Skeletal muscle tissue (tissue), 4 donors: Measurements from ENCODE around the gene SMC6. TPM values are rescaled to one million over a fixed set of nuclear protein-coding genes. Genes with fewer than 3 reads are reported as not detected.

Experiments used
- H3K27ac ChIP-seq: one replicate; pipeline ENCODE4 v1.7.0; 2013; ENCODE audit warnings: mild to moderate bottlenecking, low read depth, low read length, inconsistent platforms
- H3K27me3 ChIP-seq, 3 donors: one replicate each; pipeline ENCODE4 v1.7.0; 2013; ENCODE audit warnings: low read length in 3 of 3; ENCODE audit not compliant: control insufficient read depth in 3 of 3, insufficient read depth in 3 of 3
- H3K36me3 ChIP-seq, 3 donors: one replicate each; pipeline ENCODE4 v1.7.0; 2013; ENCODE audit warnings: low read length in 3 of 3; ENCODE audit not compliant: control insufficient read depth in 3 of 3, insufficient read depth in 3 of 3
- H3K4me1 ChIP-seq, 3 donors: one replicate each; pipeline ENCODE4 v1.7.0; 2013; ENCODE audit warnings: low read length in 3 of 3, mild to moderate bottlenecking in 3 of 3; ENCODE audit not compliant: control insufficient read depth in 3 of 3, insufficient read depth in 3 of 3
- H3K4me3 ChIP-seq, 3 donors: one replicate each; pipeline ENCODE4 v1.7.0; 2013; ENCODE audit warnings: low read length in 3 of 3
- H3K9ac ChIP-seq, 3 donors: one replicate each; pipeline ENCODE4 v1.7.0; 2013; ENCODE audit warnings: low read length in 3 of 3, mild to moderate bottlenecking in 3 of 3, moderate library complexity in 2 of 3, low read depth in 1 of 3
- H3K9me3 ChIP-seq, 3 donors: one replicate each; pipeline ENCODE4 v1.7.0; 2013; ENCODE audit warnings: low read length in 3 of 3; ENCODE audit not compliant: control insufficient read depth in 3 of 3
- total RNA-seq: library from RNA; depleted of rRNA; stranded (reverse); fragments of >200 nt; gene quantifications from one replicate; pipeline ENCODE4 v1.2.3, GENCODE V29; 2014
- donor health status: Osteomylitis.

The SMC6 gene
- total RNA-seq, 1 donor from 2014 or later = 18.8 TPM

GRCh38 chr2:17646081-17646554 lies 107.5 kb downstream of the SMC6 start:
- Histone ChIP-seq H3K4me1 (peaks cover 9 to 20% (median 20%) of the 10 kb centered on the region in 3 donors), H3K4me3 (no peak overlapping the region), H3K9me3 (no peaks in the 10 kb centered on the region), H3K27ac (no peak overlapping the region), H3K36me3 (no peaks in the 10 kb centered on the region), H3K27me3 (no peaks in the 10 kb centered on the region), H3K9ac (no peak overlapping the region)

GRCh38 chr2:17644997-17645720 lies 108.5 kb downstream of the SMC6 start:
- no peaks in the 10 kb centered on the region for H3K9me3 ChIP-seq
- no peaks in the 10 kb centered on the region for H3K27me3 ChIP-seq
- no peak overlapping the region for H3K4me3 ChIP-seq
- H3K27ac ChIP-seq = no peak overlapping the region
- H3K9ac ChIP-seq = peak overlapping the region in 1 of 3 donors; percentile 2
- peaks cover 9 to 20% (median 20%) of the 10 kb centered on the region in 3 donors for H3K4me1 ChIP-seq
- no peaks in the 10 kb centered on the region for H3K36me3 ChIP-seq

DNA sequence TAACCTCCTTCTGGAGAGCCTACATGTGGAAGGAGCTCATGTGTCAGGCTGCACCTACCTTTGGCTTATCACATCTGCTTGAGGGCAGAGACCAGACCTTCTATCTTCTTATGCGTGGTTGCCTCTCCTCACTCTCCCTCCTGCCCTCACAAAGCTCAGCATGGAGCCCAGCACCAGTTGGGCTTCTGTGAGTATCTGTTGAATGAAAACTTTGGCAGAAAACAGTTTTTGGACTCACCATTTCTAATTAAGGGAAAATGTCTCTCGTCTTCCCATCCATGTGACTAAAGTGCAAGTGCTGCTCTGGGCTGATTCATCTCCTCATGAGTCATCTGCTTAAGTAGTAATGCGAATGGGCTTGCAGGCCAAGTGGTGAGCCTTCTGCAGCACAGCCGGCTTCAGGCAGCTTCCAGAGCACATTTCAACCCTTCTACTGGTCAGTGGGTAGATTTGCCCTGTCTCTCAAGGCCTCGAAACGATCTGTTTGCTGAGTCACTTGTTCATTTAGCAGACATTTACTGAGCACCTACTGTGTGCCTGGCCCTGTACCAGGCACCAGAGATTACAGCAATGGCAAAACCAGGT lies 110.5 kb downstream of the SMC6 start:
- Histone ChIP-seq H3K4me3 (no peak overlapping the region), H3K27ac (no peak overlapping the region), H3K27me3 (no peaks in the 10 kb centered on the region)

DNA sequence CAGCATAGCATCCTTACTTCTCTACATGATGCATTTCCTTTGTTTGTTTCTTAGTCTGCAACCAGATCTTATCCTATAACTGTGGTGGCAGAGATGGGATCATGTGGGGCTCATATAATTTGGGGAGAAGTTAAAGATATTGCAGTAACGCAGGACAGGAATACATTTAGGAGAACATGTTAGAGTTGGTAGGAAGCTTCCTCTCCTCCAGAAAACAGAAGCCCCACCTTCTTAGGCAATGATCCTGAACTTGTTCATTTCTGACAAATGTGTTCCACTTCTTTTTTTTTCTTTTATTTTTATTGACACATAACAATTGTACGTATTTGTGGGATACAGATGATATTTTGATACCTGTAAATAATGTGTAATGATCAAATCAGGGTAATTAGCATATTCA lies 113.2 kb downstream of the SMC6 start:
- H3K27me3 ChIP-seq = no peaks in the 10 kb centered on the region
- peaks cover 5 to 20% (median 13%) of the 10 kb centered on the region in 3 donors for H3K4me1 ChIP-seq
- H3K9ac ChIP-seq = no peak overlapping the region
- H3K27ac ChIP-seq = no peak overlapping the region
- H3K36me3 ChIP-seq = no peaks in the 10 kb centered on the region
- no peak overlapping the region for H3K4me3 ChIP-seq
- no peaks in the 10 kb centered on the region for H3K9me3 ChIP-seq

More for the DNA sequence above, 110.5 kb downstream of the SMC6 start:
- H3K4me1 ChIP-seq = peaks cover 9 to 20% (median 20%) of the 10 kb centered on the region in 3 donors
- H3K9ac ChIP-seq = no peak overlapping the region
- H3K36me3 ChIP-seq = no peaks in the 10 kb centered on the region
- no peaks in the 10 kb centered on the region for H3K9me3 ChIP-seq

- Histone ChIP-seq H3K36me3 (no peaks in the 10 kb centered on the region), H3K4me1 (peaks cover under 1 to 6% (median 4%) of the 10 kb centered on the region in 3 donors), H3K4me3 (no peak overlapping the region), H3K27me3 (no peaks in the 10 kb centered on the region), H3K9me3 (no peaks in the 10 kb centered on the region), H3K27ac (no peak overlapping the region), H3K9ac (no peak overlapping the region)
Observed at GRCh38 chr2:17638196-17638743, 115.3 kb downstream of the SMC6 start.

DNA sequence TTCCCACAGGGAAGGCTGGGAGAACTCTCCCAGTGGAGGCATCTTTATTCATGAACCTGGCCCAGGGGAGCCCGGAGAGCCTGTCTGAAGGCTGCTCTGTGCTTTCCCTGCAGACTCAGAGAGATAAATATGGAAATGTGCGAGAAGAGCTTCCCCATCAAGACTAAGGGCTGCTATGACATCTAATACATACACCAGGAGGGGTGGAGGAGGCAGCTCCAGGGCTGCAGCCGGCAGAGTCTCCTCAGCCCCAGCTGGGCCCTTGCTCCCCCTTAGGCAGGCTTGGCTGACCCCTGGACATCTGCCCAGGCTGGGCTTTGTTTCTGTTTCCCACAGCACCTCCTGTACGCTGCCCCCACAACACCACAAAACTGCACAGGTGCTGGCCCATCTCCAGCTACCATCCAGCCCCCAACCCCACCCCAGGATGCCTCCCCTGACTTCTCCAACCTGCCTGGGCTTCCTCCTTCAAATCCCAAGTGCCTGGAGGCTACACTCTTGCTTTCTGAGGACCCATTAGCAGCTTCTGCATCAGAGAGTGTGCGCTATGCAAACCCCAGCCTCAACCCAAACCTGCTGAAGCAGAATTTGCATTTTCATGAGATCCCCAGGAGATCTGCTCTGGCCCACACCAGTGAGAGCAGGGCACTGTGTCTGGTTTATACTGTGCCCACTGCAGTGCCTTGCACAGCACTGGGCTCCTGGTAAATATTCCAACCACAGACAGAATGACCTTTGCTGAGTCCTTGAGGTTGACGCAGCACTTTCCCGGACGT lies 116.3 kb downstream of the SMC6 start:
- Histone ChIP-seq H3K9ac (peak overlapping the region in 1 of 3 donors; percentile 34), H3K36me3 (no peaks in the 10 kb centered on the region), H3K27me3 (no peaks in the 10 kb centered on the region), H3K9me3 (no peaks in the 10 kb centered on the region), H3K27ac (no peak overlapping the region), H3K4me1 (no peaks in the 10 kb centered on the region), H3K4me3 (no peak overlapping the region)

DNA sequence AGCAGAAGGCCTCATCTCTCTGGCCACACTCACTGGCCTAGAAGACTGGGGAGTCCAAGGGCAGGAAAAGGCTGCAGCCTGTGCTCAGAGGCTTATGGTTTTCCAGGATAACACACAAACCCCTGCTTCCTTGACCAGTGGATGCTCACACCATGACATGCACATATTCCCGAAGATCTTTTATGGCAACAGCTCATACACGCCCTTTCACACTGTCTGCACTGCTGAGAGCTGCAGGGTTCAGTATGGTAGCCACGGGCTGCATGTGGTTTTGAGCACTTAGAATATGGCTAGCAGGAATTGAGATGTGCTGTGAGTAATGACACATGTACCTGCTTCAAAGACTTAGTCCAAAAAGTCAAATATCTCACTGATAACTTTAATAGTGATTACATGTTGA lies 117.4 kb downstream of the SMC6 start:
- no peaks in the 10 kb centered on the region for H3K27me3 ChIP-seq
- no peaks in the 10 kb centered on the region for H3K4me1 ChIP-seq
- no peak overlapping the region for H3K9ac ChIP-seq
- H3K9me3 ChIP-seq = no peaks in the 10 kb centered on the region
- H3K36me3 ChIP-seq = no peaks in the 10 kb centered on the region
- H3K4me3 ChIP-seq = no peak overlapping the region
- H3K27ac ChIP-seq = no peak overlapping the region

- H3K9ac ChIP-seq = no peak overlapping the region
- H3K27me3 ChIP-seq = no peaks in the 10 kb centered on the region
- no peaks in the 10 kb centered on the region for H3K36me3 ChIP-seq
- no peaks in the 10 kb centered on the region for H3K4me1 ChIP-seq
- no peak overlapping the region for H3K4me3 ChIP-seq
- H3K9me3 ChIP-seq = peaks cover 0 to 2% (median 2%) of the 10 kb centered on the region in 3 donors
- no peak overlapping the region for H3K27ac ChIP-seq
Observed at GRCh38 chr2:17634997-17635396, 118.6 kb downstream of the SMC6 start.

GRCh38 chr2:17630089-17630488 lies 123.5 kb downstream of the SMC6 start:
- Histone ChIP-seq H3K4me3 (no peak overlapping the region), H3K9me3 (peaks cover 0 to 7% (median 6%) of the 10 kb centered on the region in 3 donors), H3K4me1 (no peaks in the 10 kb centered on the region), H3K27ac (no peak overlapping the region), H3K27me3 (no peaks in the 10 kb centered on the region), H3K36me3 (no peaks in the 10 kb centered on the region), H3K9ac (no peak overlapping the region)
